Measurements from ENCODE around the gene EVA1C. TPM values are rescaled to one million over a fixed set of nuclear protein-coding genes. Genes with fewer than 3 reads are reported as not detected.

EVA1C gene
- total and polyA plus RNA-seq, 9 of the 15 experiments (the other 6 are each of a cell fraction or from before 2014, with no cell fraction given), result 0.22 TPM; not detected in 8

DNA sequence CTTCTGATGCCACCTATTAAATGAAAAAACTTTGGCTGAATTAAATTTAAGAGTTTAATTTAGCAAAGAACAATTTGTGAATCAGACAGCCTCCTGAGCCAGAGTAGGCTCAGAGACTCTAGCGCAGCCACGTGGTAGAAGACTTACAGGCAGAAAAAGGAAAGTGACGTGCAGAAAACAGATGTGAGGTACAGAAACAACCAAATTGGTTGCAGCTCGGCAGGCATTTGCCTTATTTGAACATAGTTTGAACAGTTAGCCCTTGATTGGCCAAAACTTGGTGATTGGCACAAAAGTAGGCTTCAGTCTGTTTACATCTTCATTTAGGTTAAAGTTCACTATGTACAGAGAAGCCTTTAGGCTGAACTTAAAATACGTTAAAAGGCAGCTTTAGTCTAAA, 149.9 kb downstream of the EVA1C start (continued):
- TF ChIP-seq CTCF (IDR thresholded peaks at IDR 0.05 in 2 of 3, conservative IDR thresholded peaks at IDR 0.05 in 1 of 3; ENCODE audit: insufficient read depth in 2 of 3, low read depth in 1 of 3, low read length in 3 of 3) (peak; percentile 73 to 85 (median 76)), SLC30A9 (CRISPR knock-in tag; IDR thresholded peaks at IDR 0.05) (no peak), RBM34 (IDR thresholded peaks at IDR 0.05; ENCODE audit: borderline replicate concordance, insufficient read depth, low read length) (no peak), ATF1 (CRISPR knock-in tag; IDR thresholded peaks at IDR 0.05) (no peak), ATF1 (tag; IDR thresholded peaks at IDR 0.05) (peak; percentile 56), TAF15 (IDR thresholded peaks at IDR 0.05; ENCODE audit: low read depth, low read length) (no peak), RAD21 (CRISPR knock-in tag; conservative IDR thresholded peaks at IDR 0.05 in 1 of 2, IDR thresholded peaks at IDR 0.05 in 1 of 2) (peak; percentile 79 to 89)

DNA sequence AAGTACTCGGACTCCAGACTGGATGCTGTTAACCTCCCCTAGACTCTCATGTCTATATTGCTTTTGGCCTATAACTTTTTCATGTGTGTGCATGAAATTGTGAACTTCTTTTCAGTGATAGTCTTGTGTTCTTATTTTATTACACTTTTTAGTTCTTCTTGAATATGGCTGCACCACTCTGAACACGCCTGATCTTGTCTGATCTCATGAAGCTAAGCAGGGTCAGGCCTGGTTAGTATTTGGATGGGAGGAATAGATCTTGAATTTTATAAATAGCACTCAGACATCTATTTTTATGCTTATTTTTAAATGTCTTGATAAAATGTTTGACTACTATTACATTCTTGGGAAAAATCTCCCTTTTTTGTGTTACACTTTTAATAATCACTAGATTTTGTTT, 150.4 kb downstream of the EVA1C start:
- H3K9me3 ChIP-seq (replicated peaks; ENCODE audit: control insufficient read depth, insufficient read depth, low read depth, low read length), result no peaks in the 10 kb centered on the region
- peak; percentile 9; the same call in 1 of the 3 replicates for ATAC-seq
- intact Hi-C loops (cut with micrococcal nuclease), result loop anchor here (1.0 kb wide), 1 partner anchor 160 kb away; no protein-coding TSS in a partner anchor
- DNase-seq (ENCODE audit: extremely low read depth in 1 of 4, low spot score in 3 of 4), result no peak
- ChIA-PET POLR2A (interaction anchor here (0.5 kb wide), 1 partner anchor 12 kb away, joined by 3 read pairs; no protein-coding TSS in a partner anchor), CTCF (ENCODE audit: low intra/inter-chr PET ratio) (interaction anchor here (1.5 kb wide), 1 partner anchor 160 kb away, joined by 8 read pairs; no protein-coding TSS in a partner anchor)
- H3K4me1 ChIP-seq (replicated peaks in 1 of 2; ENCODE audit: control insufficient read depth in 2 of 2, insufficient read depth in 2 of 2, low read length in 2 of 2), result peaks cover 6 to 7% of the 10 kb centered on the region in 2 experiments; a peak in 4 of 5 replicates
- no peak for FAIRE-seq
- H3K79me2 ChIP-seq (ENCODE audit: control insufficient read depth, insufficient read depth, low read length), result no peaks in the 10 kb centered on the region
- H3K9me1 ChIP-seq (ENCODE audit: control insufficient read depth, insufficient read depth, low read length), result no peaks in the 10 kb centered on the region
- H3K4me2 ChIP-seq (ENCODE audit: insufficient read depth, low read length), result no peak overlapping the region
- H3K27me3 ChIP-seq (ENCODE audit: control insufficient read depth in 2 of 2, insufficient read depth in 2 of 2, low read length in 2 of 2), result no peaks in the 10 kb centered on the region
- H3K9ac ChIP-seq (ENCODE audit: insufficient read depth in 1 of 2, low read depth in 2 of 2, low read length in 2 of 2), result no peak overlapping the region
- no peak overlapping the region for H3K4me3 ChIP-seq
- peak overlapping the region; percentile 72 for H2AFZ ChIP-seq (ENCODE audit: low read depth, low read length)
- 35% methylated on average over 2 of the region's 2 CpGs for WGBS (ENCODE audit: insufficient coverage, low coverage, missing lambda C conversion rate)
- no peak overlapping the region for H3K27ac ChIP-seq (ENCODE audit: extremely low read depth, low read depth, low read length)
- H4K20me1 ChIP-seq (replicated peaks; ENCODE audit: control insufficient read depth, insufficient read depth, low read length), result no peaks in the 10 kb centered on the region
- BruUV-seq (replicated peaks), result no TSS peak
- no peaks in the 10 kb centered on the region for H3K36me3 ChIP-seq (ENCODE audit: control insufficient read depth, insufficient read depth, low read length)
- in situ Hi-C loops (cut with MboI), result no loop called here
- TF ChIP-seq ETV6 (IDR thresholded peaks at IDR 0.05; ENCODE audit: borderline replicate concordance in 1 of 2, low read depth in 2 of 2, low read length in 1 of 2), result no peak
- TF ChIP-seq ETV6 (CRISPR knock-in tag; IDR thresholded peaks at IDR 0.05; ENCODE audit: borderline replicate concordance), result no peak
- TF ChIP-seq POLR3A (IDR thresholded peaks at IDR 0.05; ENCODE audit: borderline replicate concordance, extremely low read depth, insufficient read depth, insufficient read length), result peak; percentile 62
- TF ChIP-seq GTF3C2 (IDR thresholded peaks at IDR 0.05; ENCODE audit: borderline replicate concordance, extremely low read depth, insufficient read length), result peak; percentile 61
- TF ChIP-seq TBP (optimal IDR thresholded peaks at IDR 0.05; ENCODE audit: low read depth, low read length), result peak; percentile 66
- no peak for TF ChIP-seq ELK1 (CRISPR knock-in tag; IDR thresholded peaks at IDR 0.05)
